Stimulated activated CD4-positive, alpha-beta T cell treated with anti-CD3 and anti-CD28 coated beads, Interleukin-15, amount 100 ng/mL, for 24 hours (primary cell): ENCODE results near the gene TRIM14.
A peak's percentile ranks its signal among the peaks of the same experiment; 100 is the strongest.

Experiments
- DNase-seq: peaks from one replicate; pipeline ENCODE4 v3.0.0-alpha.2; 2020

TRIM14 gene

GRCh38 chr9:98118640-98119601 is at the start of gene TRIM14:
TSS of gene TRIM14 (minus strand) at chr9:98119222. CDS start at chr9:98119188, 34 bp downstream.
- DNase-seq, result peak; percentile 82

DNA sequence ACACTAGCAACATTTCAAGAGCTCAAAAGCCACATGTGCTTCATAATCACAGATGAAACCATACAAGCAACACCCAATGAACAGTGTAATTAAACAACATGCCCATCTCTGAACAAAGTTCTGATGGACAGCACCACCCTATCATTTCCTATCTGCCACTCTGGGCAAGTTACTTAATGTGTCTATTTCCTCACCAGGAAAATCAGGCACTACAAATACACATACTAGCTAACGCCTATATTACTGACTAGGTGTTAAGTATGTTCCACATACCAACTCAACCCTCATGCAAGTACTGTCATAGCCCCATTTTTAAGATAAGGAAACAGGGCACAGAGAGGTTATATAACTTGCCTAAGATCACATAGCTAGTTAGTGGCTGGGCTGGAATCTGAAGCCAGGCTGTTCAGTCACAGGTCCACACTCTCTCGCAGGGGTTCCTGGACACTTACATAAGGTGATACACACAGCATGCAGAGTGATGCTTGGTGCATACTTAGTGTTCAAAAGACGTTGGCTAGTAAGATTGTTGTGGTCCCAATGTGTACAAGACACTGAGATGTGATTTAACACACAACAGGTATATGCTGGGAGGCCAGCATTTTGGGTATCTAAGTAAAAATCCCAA is 49.2 kb upstream of the TRIM14 start:
- no peak for DNase-seq

- DNase-seq, result no peak
Measured at GRCh38 chr9:98164912-98165311, 45.9 kb upstream of the TRIM14 start.

GRCh38 chr9:98162613-98163012 is 43.6 kb upstream of the TRIM14 start:
- no peak for DNase-seq

GRCh38 chr9:98161851-98162250 is 42.8 kb upstream of the TRIM14 start:
- DNase-seq, result no peak

- no peak for DNase-seq
Measured at GRCh38 chr9:98159790-98160189, 40.8 kb upstream of the TRIM14 start.

- no peak for DNase-seq
Measured at GRCh38 chr9:98159301-98159700, 40.3 kb upstream of the TRIM14 start.

DNA sequence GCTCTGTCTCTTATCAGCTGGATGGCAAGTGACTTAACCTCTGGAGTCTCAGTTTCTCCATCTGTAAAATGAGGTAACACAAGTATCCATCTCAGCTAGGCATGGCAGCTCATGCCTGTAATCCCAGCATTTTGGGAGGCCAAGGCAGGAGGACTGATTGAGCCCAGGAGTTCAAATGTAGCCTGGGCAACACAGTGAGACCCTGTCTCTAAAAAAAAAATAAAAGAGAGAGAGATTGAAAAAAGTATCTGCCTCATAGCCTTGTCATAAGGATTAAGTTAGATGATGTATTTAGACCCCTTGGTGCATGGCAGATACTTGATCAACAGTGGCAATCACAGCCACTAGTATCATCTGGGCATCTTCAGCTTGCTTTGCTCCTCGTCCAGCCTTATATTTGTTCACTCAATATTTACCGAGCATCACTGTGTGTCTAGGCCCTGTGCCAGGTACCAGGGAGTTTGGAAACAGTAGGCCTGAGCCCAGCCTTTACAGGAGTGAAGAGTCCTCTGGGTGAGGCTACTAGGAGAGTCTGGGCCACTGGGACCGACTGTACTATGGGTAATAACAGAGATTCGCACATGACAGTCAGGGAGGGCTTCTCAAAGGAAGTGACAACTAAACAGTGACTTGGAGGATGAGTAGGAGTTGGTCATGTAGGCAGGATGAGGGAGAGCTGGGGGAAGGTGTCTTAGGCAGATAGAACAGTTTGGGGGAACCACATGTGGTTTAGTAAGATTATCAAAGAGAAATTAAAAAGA is 39.2 kb upstream of the TRIM14 start:
- DNase-seq, result no peak

DNA sequence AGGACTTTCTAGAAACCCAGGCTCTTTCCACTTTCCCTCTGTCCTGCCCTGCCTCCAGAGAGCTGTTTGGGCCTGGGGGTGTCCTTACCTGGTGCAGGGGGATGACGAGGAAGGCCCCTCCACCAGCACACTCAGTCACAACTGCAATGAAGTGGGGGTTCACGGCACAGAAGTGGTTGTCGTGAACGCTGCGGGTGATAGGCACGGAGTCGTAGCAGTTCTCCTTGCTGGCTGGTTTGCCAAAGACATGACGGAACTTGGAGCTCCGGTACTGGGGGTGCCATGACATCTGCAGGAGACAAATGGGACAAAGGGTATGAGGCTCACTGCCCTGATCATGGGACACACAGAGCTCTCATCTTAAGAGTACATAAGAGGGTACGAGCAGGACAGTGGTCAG is 38.4 kb upstream of the TRIM14 start:
- DNase-seq, result no peak

GRCh38 chr9:98154678-98155077 is 35.7 kb upstream of the TRIM14 start:
- DNase-seq, result no peak

DNA sequence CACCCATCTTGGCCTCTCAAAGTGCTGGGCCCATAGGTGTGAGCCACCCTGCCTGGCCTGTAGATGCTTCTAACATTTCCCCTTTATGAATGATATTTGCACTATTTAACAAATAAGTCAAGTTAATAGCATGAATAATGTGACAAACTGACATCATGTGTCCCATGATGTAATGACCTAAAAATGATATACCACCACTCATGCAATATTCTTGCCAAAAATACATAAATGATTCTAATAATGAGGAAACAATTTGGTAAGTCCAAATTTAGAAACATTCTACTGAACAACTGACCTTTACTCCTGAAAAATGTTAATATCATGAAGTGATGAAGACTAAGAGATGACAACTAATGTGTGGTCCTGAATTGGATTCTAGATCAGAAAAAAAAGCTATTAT is 33.5 kb upstream of the TRIM14 start:
- no peak for DNase-seq

DNA sequence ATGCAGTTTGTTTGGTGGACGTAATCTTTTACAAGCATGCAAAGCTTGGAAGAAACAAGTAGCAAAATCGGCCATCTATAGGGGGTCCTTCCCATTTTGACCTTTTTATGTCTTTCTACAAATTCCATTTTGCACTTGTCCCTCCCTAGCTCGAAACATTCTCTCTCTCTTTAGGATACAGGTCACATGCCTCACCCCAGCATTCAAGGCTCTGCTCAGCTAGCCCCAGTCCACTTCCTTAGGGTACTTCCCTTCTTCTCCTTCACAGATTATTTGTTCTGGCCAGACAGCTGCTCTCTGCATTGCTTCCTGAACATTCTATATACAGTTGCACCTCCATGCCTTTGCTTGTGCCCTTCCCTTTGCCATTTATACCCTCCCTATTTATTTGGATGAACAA is 31.7 kb upstream of the TRIM14 start:
- no peak for DNase-seq

- no peak for DNase-seq
Measured at GRCh38 chr9:98150164-98150563, 31.1 kb upstream of the TRIM14 start.

DNA sequence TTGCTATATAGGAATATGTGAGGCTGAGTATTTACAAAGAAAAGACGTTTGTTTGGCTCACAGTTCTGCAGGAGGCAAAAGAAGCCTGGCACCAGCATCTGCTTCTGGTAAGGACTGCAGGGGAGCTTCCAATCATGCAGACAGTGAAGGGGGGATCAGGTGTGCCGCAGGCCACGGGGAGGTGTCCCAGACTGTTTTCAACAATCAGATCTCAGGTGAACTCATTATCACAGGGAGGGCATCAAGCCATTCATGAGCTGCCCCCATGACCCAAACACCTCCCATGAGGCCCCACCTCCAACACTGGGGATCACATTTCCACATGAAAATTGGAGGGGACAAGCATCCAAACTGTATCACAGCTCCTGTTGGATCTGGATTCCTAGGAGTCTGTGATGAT is 30.4 kb upstream of the TRIM14 start:
- DNase-seq, result no peak

DNA sequence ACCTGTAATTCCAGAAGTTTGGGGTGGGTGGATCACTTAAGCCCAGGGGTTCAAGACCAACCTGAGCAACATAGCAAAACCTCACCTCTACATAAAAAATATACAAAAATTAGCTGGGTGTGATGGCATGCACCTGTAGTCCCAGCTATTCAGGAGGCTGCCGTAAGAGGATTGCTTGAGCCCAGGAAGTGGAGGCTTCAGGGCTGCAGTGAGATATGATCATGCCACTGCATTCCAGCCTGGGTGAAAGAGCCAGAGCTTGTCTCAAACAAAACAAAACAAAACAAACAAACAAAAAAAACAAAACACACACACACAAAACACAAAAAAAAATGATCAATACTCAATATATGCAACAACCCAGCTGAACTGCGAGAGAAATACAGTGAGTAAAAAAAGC is 29.5 kb upstream of the TRIM14 start:
- no peak for DNase-seq

DNA sequence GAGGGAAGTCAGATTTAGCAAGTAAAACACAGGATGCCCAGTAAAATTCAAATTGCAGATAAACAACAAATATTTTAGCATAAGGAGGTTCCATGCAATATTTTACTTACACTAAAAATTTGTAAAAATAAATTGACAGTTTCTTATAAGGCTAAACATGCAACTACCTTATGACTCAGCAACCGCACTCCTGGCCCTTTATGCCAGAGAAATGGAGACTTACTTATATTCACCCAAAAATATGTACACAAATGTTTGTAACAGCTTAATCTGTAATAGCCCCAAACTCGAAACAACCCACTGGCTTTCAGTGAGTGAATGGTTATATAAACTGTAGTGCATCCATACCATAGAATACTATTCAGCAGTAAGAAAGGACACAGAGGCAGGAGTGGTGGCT is 28.6 kb upstream of the TRIM14 start:
- DNase-seq, result no peak

GRCh38 chr9:98146101-98146991 is 27.3 kb upstream of the TRIM14 start:
- no peak for DNase-seq

DNA sequence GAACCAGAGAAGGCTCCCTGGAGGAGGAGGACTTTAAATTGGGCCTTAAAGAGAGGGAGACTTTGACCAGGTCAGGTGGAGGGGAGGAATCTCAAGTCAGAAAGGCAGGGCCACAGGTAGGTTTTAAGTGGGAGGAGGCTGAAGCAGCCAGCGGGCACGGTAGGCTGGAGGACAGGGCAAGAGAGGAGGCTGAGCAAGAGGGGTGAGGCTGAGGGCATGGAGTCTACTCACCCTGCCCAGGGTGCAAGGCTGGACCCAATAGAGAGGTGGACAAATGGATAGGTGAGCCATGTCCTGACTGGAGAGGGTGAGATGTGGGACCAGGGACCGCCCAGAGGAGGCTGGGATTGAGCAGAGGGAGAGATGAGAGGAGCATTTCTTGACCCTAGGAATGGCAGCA is 25.6 kb upstream of the TRIM14 start:
- DNase-seq, result no peak

GRCh38 chr9:98144076-98144475 is 25.1 kb upstream of the TRIM14 start:
- DNase-seq, result no peak

GRCh38 chr9:98142925-98143481 is 24.0 kb upstream of the TRIM14 start:
- DNase-seq, result no peak

- no peak for DNase-seq
Measured at GRCh38 chr9:98142182-98142907, 23.3 kb upstream of the TRIM14 start.
